CD1c-positive myeloid dendritic cell (primary cell): ENCODE data around the gene CRISPLD2.

Experiments used
- DNase-seq: peaks from one replicate; pipeline ENCODE4 v3.0.0-alpha.2; 2016; ENCODE audit errors: extremely low spot score

CRISPLD2 gene, protein sequence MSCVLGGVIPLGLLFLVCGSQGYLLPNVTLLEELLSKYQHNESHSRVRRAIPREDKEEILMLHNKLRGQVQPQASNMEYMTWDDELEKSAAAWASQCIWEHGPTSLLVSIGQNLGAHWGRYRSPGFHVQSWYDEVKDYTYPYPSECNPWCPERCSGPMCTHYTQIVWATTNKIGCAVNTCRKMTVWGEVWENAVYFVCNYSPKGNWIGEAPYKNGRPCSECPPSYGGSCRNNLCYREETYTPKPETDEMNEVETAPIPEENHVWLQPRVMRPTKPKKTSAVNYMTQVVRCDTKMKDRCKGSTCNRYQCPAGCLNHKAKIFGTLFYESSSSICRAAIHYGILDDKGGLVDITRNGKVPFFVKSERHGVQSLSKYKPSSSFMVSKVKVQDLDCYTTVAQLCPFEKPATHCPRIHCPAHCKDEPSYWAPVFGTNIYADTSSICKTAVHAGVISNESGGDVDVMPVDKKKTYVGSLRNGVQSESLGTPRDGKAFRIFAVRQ

DNA sequence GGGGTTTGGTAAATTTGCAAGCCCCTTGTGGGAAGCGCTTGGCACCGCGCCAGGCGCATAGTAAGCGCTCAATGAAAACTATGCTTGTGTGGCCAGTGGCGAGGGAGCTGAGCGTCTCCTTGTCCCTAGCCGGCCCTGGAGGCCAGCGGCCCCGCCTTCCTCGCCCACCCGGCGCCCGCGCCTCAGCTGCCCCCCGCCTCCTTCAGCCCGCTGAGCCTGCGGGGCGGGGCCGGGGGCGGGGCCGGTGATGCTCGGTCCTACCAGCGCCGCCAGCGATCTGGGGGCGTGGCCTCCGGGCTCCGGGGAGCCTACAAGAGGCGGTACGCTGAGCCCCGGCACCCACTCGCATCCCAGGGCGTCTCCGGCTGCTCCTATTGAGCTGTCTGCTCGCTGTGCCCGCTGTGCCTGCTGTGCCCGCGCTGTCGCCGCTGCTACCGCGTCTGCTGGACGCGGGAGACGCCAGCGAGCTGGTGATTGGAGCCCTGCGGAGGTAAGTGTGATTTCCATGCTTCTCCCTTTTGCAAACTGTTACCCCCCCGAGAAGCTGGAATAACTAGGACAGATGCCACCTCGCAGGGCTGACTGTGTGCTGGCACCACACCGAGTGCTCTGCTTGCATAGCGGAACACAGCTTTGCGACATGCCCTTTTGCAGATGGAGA lies at the start of gene CRISPLD2:
CRISPLD2 (plus strand) TSS at position 342 of the 661 bp plus-strand sequence. CDS start 18,511 bp downstream, outside the sequence.
- DNase-seq: peak; percentile 96

DNA sequence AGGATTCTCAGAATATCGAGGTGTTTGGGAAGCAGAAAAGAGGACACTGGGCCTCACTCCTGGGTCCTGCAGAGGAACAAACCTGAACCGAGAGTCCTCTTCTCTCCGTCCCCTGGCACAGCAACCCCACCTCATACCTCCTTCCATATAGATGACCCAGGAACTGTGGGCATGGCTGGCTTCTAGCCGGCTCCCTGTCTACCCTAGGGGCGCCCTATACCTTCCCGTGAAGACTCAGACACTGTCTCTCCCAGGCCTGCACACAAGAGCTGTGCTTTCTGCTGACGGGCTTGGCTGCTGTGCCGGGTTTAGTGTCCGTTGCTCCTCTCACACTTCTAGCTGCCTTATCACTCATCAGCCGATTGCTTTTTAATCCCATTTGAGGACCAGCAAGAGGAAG lies 46.5 kb upstream of the CRISPLD2 start:
- no peak for DNase-seq

DNA sequence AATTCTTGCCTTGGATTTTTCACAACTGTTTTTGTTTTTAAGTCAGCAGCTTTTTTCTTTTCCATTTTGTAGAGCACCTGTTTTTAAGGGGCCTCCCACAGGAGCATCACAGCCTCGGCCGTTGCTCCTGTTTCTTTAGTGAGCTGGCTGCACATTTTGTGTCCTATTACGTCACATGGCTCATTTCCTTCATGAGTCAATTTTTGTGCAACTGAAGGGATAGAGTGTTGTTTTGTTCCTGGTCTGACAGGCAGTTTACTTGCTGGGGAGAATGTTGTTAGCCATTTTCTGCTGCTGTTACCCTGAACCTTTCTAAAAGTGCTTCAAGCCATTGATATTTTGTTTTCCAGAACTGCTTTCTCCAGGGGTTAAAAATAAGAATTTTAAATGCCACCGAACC lies 45.0 kb upstream of the CRISPLD2 start:
- DNase-seq: peak; percentile 60

DNA sequence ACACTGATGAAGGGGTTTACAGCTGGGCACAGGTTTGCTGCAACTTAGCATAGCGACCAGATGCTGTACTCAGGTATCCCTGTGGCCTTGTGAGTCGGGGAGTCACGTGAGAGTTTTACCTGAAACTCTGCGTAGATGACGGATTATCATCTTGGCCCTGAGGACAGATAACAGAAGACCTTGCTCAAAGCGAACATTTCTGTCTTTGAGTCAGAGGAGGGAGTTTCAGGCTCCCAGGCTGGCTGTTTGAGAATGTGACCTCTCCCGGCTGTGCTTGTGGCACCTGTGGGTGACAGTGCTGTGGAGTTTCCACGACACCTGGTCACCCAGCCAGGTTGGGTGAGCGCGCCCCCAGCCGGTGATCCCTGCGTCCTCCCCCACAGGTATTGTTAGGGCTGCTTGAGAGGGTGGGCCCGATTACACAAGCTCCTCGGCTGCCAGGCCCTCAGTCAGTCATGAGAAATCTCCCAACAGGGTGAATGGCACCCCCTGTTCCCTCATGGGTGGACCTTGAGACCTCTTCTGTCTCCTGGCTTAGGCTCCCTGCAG lies 44.4 kb upstream of the CRISPLD2 start:
- no peak for DNase-seq

DNA sequence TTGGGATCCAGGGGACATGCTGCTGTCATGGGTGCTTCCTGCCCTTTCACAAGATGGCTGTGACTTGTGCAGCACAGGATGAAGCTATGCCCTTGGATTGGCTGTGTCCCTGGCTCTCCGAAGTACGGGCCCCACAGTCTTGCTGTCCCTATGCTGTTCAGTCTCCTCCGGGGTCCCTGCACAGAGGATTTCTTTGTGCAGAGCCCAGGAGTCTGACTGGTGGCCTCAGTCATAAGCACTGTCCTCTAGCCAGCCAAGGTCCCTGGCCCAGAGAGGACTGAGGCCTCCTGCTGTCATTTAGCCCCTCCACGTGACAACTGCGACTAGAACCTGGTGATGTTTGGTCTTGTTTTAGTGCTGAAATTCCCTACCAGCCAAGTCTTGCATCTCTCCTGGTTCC lies 42.4 kb upstream of the CRISPLD2 start:
- no peak for DNase-seq

DNA sequence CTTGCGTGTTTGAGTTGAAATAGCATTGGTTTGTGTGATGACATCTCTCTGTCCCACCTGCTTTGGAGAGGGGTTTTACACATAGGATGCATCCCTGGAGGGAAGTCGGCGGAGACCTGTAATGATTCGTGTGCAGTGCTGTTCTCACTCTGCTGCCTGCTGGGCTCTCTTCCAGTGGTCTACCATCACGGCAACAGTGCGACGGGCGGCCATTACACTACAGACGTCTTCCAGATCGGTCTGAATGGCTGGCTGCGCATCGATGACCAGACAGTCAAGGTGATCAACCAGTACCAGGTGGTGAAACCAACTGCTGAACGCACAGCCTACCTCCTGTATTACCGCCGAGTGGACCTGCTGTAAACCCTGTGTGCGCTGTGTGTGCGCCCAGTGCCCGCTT lies 41.1 kb upstream of the CRISPLD2 start:
- DNase-seq: no peak

DNA sequence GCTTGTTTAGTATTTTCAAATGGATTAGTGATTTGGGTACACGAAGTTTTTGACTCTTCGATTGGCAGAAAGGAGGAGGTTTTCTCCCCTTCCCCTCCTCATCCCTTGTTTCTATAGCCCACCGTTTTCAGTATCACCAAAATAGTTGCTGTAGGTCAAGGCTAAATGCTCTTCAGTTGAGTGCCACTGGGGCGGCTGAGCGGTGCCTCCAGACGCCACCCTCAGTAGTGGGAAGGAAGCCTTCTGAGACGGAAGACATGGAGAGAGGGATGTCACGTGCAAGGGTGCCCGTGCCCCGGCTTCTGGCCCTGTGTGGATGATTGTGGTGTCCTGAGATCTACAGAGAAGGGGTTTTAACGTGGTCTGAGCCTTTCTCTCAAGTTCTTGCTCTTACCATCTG lies 39.7 kb upstream of the CRISPLD2 start:
- DNase-seq: no peak

DNA sequence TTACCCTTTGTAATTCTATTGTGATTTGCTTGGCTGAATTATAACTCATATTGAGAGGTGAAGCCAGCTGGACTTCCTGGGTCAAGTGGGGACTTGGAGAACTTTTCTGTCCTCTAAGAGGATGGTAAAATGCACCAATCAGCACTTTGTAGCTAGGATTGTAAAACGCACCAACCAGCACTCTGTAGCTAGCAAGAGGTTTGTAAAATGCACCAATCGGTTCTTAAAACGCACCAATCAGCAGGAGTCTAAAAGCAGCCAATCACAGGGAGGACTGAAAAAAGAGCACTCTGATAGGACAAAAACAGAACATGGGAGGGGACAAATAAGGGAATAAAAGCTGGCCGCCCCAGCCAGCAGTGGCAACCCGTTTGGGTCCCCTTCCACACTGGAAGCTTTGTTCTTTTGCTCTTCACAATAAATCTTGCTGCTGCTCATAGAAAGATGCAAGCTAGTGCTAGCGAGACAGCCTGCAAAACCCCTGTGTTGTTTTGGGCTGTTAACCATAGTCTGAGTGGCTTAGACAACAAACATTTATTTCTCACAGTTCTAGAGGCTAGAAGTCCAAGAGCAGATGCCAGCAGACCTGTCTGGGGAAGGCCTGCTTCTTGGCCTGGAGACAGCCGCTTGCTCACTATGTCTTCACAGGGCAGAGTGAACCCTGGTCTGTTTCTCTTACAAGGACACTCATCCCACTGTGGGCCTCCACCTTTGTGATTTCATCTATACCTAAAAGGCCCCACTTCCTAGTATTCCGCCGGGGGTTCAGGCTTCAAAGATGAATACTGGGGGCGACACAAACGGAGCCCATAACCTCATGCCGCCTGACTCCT lies 39.0 kb upstream of the CRISPLD2 start:
- no peak for DNase-seq

DNA sequence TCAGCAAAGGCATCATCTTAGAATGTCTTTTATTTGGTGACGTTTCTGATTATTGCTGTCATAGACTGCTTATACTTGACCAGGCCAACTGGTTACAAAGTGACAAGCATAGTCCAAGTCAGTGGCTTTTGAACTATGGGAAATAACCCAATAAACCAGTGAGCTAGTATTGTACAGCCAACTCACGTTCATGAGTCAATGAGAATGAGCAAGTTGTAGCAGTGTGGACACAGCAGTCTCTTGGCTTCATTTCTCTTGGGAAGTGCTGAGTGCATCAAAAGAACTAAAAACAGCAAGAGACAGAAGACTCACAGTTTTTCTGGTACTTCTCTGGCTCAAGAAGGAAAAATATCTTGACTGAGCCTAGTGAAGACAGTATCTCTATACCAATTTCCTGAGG lies 36.9 kb upstream of the CRISPLD2 start:
- no peak for DNase-seq

DNA sequence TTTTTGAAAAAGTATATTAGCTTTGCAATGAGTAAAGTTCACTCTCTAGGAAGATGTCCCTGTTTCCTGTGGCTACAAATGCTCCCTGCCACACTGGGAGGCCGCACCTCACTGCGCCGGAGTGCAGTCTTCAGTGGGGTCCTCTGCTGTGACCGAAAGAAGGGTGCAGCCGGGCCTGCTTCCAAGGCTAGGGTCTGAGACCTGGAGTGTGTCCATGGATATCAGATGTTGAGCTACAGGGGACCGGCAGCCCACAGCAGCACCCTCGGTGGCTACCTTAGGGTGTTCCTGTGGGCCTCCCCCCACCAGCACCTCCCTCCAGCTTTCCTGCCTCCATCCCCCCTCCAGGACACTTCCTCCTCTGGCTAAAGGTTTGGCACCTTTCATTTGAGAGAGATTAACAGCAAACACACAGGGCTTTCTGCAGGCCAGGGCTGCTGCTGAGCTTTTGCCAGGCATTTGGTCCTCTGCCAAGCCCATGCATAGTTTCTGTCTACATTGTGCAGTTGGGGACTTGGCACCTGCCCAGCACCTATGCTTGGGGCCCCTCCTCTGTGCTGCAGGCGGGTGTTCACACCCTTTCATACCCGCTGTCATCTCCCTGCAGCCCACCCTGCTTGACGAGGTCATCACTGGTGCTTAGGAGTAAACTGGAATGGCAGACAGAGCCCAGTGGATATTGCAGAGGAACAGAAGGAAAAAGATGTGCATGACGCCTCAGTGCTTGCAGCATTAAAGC lies 33.8 kb upstream of the CRISPLD2 start:
- DNase-seq: no peak

DNA sequence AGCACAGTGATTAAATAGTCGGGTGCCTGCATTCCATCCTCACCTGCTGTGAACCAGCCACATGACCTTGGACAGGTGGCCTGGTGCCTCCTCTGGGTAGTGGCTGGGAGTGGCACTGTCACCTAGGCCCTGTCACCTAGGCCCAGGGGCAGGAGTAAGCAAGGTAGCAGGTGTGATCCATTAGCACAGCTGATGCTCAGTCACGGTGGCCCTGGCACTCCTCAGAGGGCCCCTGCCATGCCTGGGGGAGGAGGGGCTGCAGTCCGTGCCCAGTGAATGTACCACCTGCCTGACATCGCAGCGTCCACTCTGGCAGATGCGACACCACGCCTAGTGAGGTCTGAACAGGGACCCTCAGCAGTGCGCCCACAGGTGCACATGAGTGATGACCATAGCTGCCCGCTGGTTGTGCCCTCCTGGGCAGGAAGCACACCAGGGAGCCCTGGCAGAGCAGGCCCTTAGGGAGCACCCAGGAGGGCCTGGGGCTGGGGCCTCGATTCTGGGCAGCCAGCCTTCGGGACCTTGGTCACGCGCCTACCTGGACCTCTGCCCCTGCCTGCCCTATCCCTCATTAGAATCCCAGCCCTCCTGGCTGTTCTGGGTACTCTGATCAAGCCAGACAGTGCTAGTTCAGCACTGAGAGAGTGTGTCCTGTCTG lies 33.1 kb upstream of the CRISPLD2 start:
- DNase-seq: no peak

DNA sequence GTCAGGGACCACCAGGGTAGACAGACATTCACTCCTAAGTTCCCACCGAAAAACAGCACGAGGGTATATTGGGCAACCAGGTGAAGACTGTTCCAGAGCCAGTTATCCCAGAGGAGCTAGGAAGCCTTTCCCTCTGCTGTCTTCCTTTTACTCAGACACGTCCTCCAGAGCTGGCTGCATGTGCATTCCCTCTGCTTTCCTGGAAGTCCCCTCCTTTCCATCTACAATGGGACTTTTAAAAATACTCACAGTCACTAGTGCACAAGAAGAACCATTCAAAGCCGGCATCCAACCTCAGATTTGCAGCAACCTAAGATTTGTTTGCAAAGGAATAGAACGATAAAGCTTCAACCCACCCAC lies 32.5 kb upstream of the CRISPLD2 start:
- DNase-seq: no peak

DNA sequence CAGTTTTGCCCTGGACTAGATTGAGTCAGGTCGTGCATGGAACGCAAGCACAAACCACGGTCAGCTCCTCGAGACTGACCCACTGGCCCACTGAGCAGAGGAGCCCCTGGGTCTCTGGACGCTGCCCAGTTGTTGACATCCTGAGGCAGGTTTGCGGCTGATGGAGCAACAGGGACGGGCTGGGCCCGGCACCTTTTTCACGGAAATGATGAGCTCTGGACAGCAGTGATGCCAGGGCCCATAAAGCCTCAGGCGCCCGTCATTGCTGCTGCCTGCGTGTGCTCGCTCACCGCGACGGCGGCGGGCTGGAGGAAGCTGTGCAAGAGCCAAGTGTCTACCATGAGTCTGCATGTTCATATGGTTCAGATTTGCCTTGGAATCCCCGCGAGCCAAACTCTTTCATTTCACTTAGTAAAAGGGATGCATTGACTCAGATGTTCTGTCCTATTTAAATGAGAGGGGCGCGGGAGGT lies 30.8 kb upstream of the CRISPLD2 start:
- no peak for DNase-seq

DNA sequence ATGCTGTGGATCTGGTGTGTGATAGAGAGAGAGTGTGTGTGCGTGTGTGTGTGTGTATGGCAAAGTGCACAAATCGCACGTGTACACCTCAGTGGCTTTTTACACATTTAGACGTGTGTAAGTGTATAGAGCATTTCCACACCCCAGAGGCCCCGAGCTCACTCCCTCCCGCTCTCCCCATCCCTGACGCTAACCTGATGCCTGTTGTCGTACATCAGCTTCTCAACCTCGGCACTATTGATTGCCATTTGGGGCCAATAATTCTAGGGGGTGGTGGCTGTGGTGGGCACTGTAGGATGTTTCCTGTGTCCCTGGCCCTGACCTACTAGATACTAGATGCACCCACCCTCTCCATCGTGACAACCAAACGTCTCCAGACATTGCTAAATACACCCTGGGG lies 30.4 kb upstream of the CRISPLD2 start:
- DNase-seq: no peak

DNA sequence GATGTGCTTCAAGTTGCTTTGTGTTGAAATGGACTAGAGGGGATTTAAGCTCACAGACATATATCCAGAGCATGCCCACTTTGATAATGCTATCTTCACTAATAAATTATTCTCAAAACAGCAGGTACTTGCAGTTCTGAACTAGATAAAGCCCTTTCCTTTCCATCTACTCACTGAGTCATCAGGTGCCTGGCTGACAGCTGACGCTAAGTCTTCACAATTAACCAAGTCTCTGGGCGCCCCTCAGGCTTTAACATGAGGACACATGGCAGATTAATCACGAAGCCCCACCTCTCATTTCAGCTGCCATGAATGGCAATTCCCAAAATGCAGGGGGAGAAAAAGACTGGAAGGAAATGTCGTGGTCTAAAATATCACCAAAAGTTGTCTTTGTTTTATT lies 29.5 kb upstream of the CRISPLD2 start:
- no peak for DNase-seq

DNA sequence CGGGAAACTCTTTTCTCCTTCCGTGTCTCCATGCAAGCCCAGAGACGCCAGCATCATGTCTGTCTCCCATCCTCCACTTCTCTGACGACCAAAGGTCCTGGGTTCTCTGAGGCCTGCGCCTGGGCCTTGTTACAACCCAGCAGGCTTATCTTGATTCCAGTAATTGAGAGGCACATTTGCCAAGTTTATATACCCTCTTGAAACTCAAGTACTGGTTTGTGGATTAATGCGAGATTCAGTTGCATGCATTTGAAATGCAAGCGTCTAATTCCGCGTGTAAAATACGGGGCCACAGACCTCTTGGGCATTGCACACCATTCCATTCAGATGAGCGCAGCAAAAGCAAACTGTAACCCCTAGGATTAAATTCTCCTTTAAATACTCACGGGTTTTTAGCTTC lies 28.7 kb upstream of the CRISPLD2 start:
- DNase-seq: no peak

DNA sequence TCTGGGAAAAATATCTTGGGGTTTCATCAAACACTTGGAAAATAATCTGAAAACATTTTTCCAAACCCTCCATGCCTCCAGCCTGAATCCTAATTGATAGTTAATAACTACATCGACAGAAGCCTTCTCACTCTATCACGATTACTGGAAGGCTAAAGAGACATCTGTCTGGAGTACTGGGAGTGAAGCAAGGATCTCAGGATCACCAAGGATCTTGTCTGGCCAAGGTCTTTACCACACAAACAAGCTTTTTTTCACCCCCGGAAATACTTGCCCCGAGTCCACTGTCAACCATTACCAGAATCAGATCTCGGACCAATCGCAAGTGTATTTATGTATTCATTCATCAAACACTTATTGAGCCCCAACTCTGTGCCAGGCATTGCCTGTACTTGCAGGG lies 28.3 kb upstream of the CRISPLD2 start:
- no peak for DNase-seq

DNA sequence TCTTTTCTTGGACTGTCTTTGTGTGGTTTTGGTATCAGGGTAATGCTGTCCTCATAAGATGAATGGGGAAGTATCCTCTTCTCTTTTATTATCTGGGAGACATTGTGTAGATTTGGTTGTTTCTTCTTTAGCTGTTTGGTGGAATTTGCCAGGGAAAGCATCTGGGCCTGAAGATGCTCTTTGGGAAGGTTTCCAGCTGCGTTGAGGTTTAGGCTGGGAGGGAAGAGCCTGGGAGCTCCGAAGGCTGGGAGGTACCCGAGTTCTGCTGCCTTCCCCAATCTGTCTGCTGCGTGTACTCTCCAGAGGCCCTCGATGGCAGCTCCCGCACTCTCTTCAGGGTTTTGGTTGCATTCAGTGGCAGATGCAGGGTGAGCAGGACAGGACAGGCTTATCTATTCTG lies 25.6 kb upstream of the CRISPLD2 start:
- DNase-seq: peak; percentile 24

DNA sequence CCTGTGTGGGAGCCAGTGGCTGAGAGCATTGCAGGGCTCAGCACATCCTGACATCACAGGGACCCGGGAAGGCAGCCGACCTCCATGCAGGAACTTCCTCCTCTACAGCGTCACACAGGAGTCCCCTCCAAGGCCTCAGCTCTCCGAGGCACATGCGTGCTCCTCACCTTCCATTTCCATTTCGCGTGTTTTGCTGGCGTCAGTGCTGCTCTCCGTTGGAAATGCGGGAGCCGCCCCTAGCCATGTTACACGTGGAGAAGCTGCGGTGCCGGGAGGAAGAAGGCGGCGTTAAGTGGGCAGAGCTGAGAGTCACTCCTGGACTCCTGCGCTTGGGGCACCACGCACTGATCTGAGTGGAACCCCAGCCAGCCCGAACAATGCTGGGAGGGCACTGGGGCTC lies 25.2 kb upstream of the CRISPLD2 start:
- DNase-seq: no peak

DNA sequence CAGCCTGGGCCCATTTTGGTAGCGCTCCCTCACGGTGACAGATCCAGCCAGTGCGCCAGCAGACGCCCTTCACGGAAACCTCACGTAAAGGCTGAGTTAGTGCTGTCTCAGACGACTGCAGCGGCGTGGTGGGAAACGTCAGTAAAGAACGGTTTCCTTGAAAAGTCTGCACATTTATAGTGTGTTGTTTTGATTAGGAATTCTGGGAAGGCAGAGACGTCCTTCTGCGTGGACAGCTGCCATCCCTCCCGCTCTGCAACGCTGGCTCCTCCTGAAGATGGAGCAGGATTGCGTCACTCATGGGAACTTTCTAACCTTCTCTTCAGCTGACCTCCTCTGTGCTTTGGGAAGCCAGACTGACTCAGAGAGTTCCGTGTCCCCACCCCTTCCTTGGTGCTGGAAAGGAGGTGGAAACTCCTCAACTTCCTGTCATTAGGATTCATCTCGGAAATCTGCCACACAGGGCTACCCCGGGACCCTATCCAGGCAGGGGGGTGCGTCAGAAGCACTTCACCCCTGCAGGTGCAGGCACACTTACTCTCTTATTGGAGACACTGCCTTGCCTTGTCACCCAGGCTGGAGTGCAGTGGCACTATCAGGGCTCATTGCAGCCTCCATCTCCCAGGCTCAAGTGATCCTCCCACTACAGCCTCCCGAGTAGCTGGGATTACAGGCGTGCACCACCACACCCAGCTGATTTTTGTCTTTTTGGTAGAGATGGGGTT lies 24.3 kb upstream of the CRISPLD2 start:
- DNase-seq: peak; percentile 9
